SW480 (cell line): Measurements from ENCODE around the gene HS2ST1.
"Not testable (repeated sequence)": the region's sequence is repeated elsewhere in the genome, so short reads cannot be mapped to it uniquely, and the experiment has no call there.

ENCODE experiments used
- DNase-seq: peaks from one replicate; pipeline ENCODE4 v3.0.0-alpha.2; 2016; ENCODE audit warnings: low spot score

Gene HS2ST1

GRCh38 chr1:86914601-86914997 lies at the start of gene HS2ST1:
Gene HS2ST1, plus strand, starts transcription at chr1:86914635.
- DNase-seq = no peak

GRCh38 chr1:86865973-86866637 lies 48.3 kb upstream of the HS2ST1 start:
- DNase-seq = no peak

DNA sequence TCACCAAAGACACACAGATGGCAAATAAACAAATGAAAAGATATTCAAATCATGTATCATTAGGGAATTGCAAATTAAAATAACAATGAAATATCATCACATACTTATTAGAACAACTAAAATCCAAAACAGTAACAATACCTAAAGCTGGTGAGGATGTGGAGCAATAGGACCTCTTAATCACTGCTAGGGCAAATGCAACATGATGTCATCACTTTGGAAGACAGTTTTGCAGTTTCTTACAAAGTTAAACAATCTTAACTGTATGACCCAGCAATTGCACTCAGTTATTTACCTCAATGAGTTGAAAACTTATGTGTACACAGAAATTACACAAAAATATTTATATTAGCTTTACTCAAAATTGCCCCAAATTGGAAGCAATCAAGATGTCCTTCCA lies 47.8 kb upstream of the HS2ST1 start:
- no peak for DNase-seq

DNA sequence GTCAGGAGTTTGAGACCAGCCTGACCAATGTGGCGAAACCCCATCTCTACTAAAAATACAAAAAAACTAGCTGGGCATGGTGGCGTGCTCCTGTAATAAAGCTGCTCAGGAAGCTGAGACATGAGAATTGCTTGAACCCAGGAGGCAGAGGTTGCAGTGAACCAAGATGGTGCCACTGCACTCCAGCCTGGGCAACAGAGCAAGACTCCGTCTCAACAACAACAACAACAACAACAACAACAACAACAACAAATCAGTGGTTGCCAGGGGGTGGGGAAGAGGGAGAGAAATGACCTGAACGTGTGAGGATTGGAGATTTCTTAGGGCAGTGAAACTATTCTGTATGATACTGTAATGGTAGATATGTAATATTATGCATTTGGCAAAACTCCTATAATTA lies 47.2 kb upstream of the HS2ST1 start:
- DNase-seq = not testable (repeated sequence)

GRCh38 chr1:86868477-86868876 lies 46.0 kb upstream of the HS2ST1 start:
- DNase-seq = no peak

DNA sequence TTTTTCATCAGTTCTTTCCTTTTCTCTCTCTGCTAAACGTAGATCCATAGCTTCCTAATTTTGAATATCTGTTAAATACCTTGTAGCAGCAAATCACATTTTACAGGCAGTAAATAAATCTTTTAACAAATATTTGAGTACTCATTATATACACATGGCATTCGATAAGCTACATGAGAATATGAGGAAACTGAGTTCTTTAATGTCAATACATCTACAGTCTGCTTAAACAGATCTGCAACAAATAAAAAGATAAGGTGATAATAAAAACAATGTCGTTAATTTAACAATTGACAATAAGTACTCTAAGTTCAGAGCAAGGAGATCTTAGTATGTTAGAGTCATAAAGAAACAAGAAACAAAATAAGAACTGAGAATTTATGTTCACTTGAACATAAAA lies 43.4 kb upstream of the HS2ST1 start:
- DNase-seq = no peak

DNA sequence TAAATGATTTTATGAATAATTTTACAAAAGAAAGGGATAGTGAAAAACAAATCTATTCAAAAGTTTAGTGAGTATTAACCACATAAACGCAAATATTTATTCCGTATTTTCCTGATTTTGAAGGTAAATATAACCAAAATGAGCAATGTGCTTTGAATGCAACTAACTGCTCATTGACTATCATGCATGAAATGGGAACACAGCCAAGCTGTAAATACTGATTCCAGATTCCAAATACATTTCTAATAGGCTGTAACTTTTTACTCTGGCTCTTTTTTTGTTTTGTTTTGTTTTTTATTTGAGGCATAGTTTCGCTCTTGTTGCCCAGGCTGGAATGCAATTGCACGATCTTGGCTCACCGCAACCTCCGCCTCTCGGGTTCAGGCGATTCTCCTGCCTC lies 42.3 kb upstream of the HS2ST1 start:
- DNase-seq = no peak

DNA sequence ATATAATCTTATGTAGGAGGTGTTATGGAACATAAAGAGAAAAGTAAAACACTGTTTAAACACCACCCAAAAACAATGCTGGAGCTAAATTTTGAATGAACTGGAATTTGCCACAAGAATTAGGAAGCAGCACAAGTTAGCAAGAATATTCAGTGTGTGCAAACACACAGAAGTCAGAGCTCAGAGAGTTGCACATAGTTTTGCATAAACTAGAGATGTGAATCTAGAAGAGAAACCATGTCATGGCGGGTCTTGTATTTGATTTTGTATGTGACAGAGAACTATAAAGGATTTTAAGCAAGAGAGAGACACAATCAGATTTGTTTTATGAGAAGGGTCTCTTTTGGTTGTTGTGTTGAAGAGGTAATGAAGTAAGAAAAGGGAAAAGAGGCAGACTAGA lies 38.7 kb upstream of the HS2ST1 start:
- DNase-seq = no peak

DNA sequence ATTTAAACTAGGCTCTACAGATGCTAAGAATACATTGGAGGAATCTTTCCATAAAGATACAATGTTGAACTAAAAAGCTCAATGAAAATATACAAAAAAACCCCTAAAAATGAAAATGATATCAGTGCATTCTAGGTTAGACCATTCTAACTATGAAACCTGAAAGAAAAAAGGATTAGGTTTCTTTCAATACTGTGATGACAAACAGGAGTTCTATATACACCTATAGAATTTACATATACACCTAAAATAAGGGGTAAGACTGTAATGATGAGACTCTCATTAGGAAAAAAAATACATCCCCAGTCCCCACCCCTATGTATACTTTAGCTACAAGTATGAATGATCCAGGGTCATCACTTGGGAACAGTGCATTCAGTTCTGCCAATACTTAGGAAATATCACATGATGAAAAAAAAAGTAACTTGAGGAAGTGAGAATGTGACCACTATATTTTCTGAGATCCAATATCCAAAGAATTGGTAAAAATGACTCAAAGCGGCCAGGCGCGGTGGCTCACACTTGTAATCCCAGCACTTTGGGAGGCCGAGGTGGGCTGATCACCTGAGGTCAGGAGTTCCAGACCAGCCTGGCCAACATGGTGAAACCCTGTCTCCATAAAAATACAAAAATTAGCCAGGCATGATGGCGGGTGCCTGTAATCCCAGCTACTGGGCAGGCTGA lies 26.8 kb upstream of the HS2ST1 start:
- no peak for DNase-seq

DNA sequence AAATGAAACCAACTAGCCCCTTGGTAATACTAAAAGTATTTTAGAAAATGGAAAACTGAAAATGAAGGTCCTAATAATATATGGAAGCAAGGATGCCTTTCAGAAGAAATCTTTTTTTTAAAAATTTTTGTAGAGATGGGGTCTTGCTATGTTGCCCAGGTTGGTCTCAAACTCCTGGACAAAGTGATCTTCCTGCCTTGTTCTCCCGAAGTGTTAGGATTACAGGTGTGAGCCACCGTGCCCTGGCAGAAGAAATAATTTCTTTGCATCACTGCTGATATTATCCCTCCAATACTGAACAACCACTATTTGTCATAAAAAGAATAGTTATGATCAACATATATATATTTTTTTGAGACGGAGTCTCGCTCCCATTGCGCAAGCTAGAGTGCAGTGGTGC lies 26.1 kb upstream of the HS2ST1 start:
- no peak for DNase-seq

- not testable (repeated sequence) for DNase-seq
Observed at GRCh38 chr1:86899401-86899800, 15.0 kb upstream of the HS2ST1 start.

DNA sequence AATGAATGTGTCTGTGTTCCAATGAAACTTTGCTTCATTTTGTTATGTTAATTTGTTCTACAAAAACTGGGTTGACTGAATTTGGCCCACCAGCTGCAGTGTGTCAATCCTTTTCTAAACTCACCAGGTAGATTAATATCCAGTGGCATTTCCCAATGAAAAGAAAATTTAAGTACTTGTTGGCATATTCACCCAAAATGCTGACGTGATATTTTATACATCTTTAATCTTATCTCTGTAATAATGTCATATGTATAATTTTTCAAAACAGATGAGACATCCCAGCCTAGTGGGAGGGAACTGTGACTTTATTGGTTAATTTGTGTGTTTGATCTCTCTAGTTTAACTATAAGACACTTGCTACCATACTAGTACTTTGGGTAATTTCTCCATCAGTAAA lies 8.6 kb upstream of the HS2ST1 start:
- DNase-seq = no peak

DNA sequence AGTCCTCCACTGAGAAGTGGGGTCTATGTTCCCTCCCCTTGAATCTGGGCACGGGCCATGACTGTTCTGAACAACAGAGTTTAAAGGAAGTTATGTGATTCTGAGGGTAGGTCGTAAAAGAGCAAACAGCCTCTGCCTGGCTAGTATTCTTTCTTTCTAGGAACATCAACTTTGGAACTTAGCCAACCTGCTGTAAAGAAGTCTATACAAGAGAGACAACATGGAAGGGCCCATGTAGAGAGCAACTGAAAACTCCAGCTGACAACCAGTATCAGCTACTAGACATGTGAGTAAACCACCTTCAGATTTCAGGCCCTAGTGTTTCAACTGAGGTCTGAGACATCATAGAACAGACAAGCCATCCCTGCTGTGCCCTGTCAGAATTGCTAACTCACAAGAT lies 8.0 kb upstream of the HS2ST1 start:
- no peak for DNase-seq

- no peak for DNase-seq
Observed at GRCh38 chr1:86912281-86912900, 2.0 kb upstream of the HS2ST1 start.

DNA sequence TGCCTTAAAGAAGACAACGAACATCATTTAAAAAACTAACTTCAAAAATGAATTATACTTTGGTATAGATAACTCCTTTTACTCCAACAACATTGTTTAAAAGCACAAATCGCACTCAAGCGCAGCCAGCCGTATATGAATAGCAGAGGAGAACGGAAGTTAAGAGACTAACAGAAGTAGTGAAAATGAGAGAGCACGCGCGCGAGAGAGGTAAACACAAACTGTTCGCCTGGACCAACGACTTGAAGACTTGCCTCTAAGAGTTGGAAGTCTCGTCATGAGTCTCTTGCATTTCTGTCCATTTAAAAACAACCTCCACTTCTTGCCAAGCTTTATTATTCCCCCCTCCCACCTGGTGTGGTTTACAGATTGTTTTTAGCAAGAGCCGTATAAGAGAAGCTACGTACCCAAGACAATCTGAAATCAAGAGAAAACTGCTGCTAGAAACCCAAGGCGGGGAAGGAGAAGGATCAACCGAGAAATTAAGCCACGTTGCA lies 988 bp upstream of the HS2ST1 start:
- DNase-seq = peak; percentile 39

GRCh38 chr1:86913896-86914600 lies 387 bp upstream of the HS2ST1 start, which contains the start of gene SELENOF:
Gene SELENOF, minus strand, starts transcription at chr1:86914126. Its CDS starts 15 bp downstream, at chr1:86914111.
- peak; percentile 99 for DNase-seq

DNA sequence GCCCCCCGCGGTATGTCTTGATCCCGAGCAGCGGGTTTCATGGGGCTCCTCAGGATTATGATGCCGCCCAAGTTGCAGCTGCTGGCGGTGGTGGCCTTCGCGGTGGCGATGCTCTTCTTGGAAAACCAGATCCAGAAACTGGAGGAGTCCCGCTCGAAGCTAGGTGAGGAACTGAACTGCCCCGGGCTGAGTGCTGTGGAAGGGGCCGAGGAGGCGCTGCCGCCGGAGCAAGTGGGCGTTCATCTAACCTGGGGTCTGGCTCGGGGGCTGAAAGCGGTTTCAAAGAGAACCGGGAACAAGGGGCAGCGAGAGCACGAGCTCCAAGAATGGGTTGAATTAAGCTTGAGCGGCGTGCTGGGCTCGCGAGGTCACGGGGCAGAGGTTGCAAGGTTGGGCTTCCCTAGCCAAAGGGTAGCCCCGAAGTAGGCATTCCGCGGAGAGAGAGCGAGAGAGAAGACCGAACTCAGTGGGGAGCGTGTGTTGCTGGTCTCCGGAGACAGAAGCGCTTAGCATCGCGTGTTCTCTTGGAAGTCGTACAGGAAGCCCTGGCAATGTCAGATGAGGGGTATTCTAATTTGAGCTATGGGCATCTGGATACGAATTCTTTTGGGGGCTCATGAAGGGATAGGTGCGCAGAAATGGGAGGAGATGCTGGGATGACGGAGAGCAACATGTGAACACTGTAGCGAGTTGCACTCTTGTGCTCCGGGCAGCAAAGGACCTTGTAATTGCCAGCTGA lies 732 bp downstream of the HS2ST1 start:
- peak; percentile 59 for DNase-seq

DNA sequence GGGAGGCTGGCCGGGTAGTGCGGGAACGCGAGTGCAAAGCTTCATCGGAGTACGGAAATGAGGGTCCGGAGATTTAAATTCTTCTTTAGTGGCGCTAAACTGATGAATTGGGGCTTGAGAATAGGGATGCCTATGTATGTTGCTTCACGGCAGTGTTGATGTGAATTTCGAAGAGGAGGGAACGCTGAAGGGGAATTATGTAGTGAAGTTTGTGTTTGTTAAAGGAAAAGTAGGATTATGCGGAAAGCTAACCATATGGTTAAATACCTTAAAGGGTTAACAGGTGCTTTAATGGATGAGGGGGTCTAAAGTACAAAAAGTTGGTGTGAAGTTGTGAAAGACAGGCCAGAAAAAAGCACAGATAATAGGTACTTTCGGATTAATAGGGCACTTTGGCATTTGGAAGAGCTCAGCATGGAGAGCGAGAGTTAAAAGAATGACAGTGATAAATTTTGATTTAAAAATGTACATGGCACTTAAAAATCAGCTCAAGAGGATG lies 1.4 kb downstream of the HS2ST1 start:
- DNase-seq = no peak

DNA sequence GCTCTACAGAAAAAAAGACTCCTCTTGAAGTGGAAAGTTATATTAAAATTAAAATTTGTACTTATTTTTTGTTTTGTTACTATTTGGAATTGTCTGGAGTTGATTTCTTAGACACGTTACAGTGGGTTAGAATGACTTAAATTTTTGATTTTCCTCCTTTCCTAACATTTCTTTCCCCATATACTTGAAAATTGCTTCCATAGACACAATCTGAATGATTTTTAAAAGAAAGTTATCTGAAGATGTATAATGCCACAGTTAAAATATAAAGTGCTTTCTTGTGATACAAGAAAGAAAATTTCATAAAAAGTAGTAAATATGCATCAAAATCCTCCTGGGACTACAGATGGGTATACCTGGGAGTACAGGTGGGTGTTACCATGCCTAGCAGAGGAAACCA lies 2.3 kb downstream of the HS2ST1 start:
- no peak for DNase-seq

DNA sequence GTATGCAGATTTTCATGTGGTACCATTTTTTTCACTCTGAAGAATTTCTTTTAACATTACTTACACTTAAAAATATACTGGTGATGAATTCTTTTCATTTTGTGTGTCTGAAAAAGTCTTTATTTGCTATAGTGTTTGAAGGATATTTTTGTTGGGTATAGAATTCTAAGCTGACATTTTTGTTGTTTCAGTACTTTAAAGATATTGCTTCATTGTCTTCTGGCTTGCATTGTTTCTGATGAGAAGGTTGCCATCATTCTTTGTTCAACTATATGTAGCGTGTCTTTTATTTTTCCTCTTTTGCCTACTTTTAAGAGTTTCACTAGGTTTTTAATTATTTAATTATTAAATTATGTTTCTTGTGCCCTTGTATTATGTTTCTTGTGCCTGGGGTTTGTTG lies 8.0 kb downstream of the HS2ST1 start:
- DNase-seq = no peak

DNA sequence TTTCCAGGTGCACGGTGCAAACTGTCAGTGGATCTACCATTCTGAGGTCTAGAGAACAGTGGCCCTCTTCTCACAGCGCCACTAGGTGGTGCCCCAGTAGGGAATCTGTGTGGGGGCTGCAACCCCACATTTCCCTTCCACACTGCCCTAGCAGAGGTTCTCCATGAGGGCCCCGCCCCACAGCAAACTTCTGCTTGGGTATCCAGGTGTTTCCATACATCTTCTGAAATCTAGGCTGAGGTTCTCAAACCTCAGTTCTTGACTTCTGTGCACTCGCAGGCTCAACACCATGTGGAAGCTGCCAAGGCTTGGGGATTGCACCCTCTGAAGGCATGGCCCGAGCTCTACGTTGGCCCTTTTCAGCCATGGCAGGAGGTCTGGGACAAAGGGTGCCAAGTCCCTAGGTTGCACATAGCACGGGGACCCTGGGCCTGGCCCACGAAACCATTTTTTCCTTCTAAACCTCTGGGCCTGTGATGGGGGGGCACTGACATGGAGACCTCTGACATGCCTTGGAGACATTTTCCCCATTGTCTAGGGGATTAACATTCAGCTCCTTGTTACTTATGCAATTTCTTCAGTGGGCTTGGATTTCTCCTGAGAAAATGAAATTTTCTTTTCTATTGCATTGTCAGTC lies 10.0 kb downstream of the HS2ST1 start:
- DNase-seq = no peak
